SU-DHL-6 (cell line): Measurements from ENCODE around the gene HACD4.

Source experiments
- H2AFZ ChIP-seq: fragments of 200-600 bp; sonication (generic); 2 replicates; pipeline ENCODE4 v1.6.1; 2014; ENCODE audit warnings: low read depth, mild to moderate bottlenecking, moderate library complexity, mixed read lengths, antibody characterized with exemption, low read length; ENCODE audit not compliant: severe bottlenecking
- H3F3A ChIP-seq: fragments of 200-600 bp; shearing (Covaris generic); 2 replicates; pipeline ENCODE4 v1.6.0; 2016; ENCODE audit warnings: antibody characterized with exemption, mild to moderate bottlenecking; ENCODE audit not compliant: insufficient read depth
- H3K27ac ChIP-seq: fragments of 200-600 bp; sonication (generic); 2 replicates; pipeline ENCODE4 v1.5.1; 2016; ENCODE audit warnings: low read depth, mild to moderate bottlenecking, low read length, moderate library complexity, mixed read lengths
- H3K27me3 ChIP-seq: fragments of 200-600 bp; sonication (generic), shearing (Covaris generic); 2 replicates; pipeline ENCODE4 v1.6.0; 2014; ENCODE audit warnings: mild to moderate bottlenecking, low read length
- H3K36me3 ChIP-seq: fragments of 200-600 bp; sonication (generic); 2 replicates; pipeline ENCODE4 v1.6.1; 2014; ENCODE audit warnings: mild to moderate bottlenecking, low read length, mixed read lengths
- H3K4me2 ChIP-seq: fragments of 300-600, 200-600 bp; shearing (Covaris generic), sonication (generic); 2 replicates; pipeline ENCODE4 v1.6.0; 2014; ENCODE audit warnings: low read length, low read depth, mild to moderate bottlenecking; ENCODE audit not compliant: poor library complexity, severe bottlenecking
- H3K4me3 ChIP-seq: fragments of 200-600 bp; sonication (generic); 2 replicates; pipeline ENCODE4 v1.5.1; 2014; ENCODE audit warnings: antibody characterized with exemption, low read length, mild to moderate bottlenecking, mixed read lengths; ENCODE audit not compliant: insufficient read depth, poor library complexity, severe bottlenecking
- H3K79me2 ChIP-seq: fragments of 200-600 bp; sonication (generic); 2 replicates; pipeline ENCODE4 v1.6.1; 2014; ENCODE audit warnings: mild to moderate bottlenecking, low read length, moderate library complexity; ENCODE audit not compliant: insufficient read depth
- H3K9ac ChIP-seq: fragments of 200-600 bp; sonication (generic); 2 replicates; pipeline ENCODE4 v1.7.0; 2014; ENCODE audit warnings: mild to moderate bottlenecking, low read length
- H3K9me2 ChIP-seq: fragments of 200-600 bp; sonication (generic); replicated peaks from 2 replicates; pipeline ENCODE4 v1.6.1; 2014; ENCODE audit warnings: low read length; ENCODE audit not compliant: insufficient read depth
- H3K9me3 ChIP-seq: fragments of 200-600 bp; sonication (generic); 2 replicates; pipeline ENCODE4 v1.6.1; 2014; ENCODE audit warnings: low read length, mixed read lengths; ENCODE audit not compliant: insufficient read depth
- H4K20me1 ChIP-seq: fragments of 200-600 bp; sonication (generic); 2 replicates; pipeline ENCODE4 v1.6.1; 2014; ENCODE audit warnings: low read depth, mild to moderate bottlenecking, antibody characterized with exemption, low read length, moderate library complexity, mixed read lengths
- EZH2phosphoT487 ChIP-seq: fragments of 200-600 bp; sonication (generic), shearing (Covaris generic); conservative IDR thresholded peaks from 2 replicates; pipeline ENCODE4 v1.6.1; 2018; ENCODE audit warnings: mild to moderate bottlenecking, antibody characterized with exemption, low read length, moderate library complexity, mixed read lengths
- TF ChIP-seq, protein P1 (sequence below): fragments of 200-600 bp; sonication (generic); IDR thresholded peaks from one replicate; pipeline ENCODE4 v1.5.1; 2017; ENCODE audit warnings: antibody characterized with exemption, mild to moderate bottlenecking, low read length, moderate library complexity; ENCODE audit not compliant: insufficient read depth, poor library complexity, severe bottlenecking

The HACD4 gene

DNA sequence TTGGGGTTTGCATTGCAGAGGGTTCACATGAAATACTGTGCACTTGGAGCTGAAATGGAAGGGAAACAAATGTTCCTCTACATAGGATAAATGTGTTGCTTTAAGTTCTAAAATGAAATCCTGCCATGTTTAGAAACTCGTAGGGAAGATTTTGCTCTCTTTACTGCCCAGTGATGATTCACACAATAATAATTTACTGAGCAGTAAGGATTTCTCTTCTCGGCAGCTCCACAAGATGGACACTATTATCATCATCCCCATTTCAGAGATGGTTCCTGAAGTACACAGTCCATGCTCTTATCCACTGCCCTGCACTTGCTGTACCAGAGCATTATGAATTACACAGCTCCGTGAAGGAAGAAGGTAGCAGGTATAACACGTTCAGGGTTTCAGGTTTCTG, 4.1 kb downstream of the HACD4 start:
- H3K4me3 ChIP-seq: no peak overlapping the region
- no peaks in the 10 kb centered on the region for H4K20me1 ChIP-seq
- H3K36me3 ChIP-seq: no peaks in the 10 kb centered on the region
- no peak overlapping the region for H3K9ac ChIP-seq
- H3K27me3 ChIP-seq: no peaks in the 10 kb centered on the region
- no peak for TF ChIP-seq EZH2phosphoT487
- TF ChIP-seq, protein P1, sequence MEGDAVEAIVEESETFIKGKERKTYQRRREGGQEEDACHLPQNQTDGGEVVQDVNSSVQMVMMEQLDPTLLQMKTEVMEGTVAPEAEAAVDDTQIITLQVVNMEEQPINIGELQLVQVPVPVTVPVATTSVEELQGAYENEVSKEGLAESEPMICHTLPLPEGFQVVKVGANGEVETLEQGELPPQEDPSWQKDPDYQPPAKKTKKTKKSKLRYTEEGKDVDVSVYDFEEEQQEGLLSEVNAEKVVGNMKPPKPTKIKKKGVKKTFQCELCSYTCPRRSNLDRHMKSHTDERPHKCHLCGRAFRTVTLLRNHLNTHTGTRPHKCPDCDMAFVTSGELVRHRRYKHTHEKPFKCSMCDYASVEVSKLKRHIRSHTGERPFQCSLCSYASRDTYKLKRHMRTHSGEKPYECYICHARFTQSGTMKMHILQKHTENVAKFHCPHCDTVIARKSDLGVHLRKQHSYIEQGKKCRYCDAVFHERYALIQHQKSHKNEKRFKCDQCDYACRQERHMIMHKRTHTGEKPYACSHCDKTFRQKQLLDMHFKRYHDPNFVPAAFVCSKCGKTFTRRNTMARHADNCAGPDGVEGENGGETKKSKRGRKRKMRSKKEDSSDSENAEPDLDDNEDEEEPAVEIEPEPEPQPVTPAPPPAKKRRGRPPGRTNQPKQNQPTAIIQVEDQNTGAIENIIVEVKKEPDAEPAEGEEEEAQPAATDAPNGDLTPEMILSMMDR: no peak
- H3K4me2 ChIP-seq: no peak overlapping the region
- no peaks in the 10 kb centered on the region for H3K9me3 ChIP-seq
- H2AFZ ChIP-seq: no peak overlapping the region
- no peaks in the 10 kb centered on the region for H3F3A ChIP-seq
- H3K27ac ChIP-seq: no peak overlapping the region
- no peaks in the 10 kb centered on the region for H3K79me2 ChIP-seq
- H3K9me2 ChIP-seq: no peaks in the 10 kb centered on the region

DNA sequence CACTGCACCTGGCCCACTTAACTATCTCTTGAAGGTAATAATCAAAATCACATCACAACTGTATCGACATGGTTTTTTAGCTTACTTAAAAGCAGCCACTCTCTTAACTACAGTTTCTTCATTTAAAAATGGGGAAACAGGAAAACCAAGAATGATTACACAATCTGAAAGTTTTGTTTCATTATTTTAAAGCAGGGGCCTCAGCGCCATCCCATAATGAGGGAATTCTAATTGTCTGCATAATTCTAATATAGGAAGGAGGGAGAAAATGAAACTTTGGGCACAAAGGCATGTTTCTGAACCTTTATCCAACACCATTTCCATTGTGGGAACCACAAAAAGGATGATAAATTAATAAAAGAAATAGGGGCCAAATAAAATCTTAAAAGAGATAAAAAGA, 7.6 kb downstream of the HACD4 start:
- Histone ChIP-seq H3K9me3 (no peaks in the 10 kb centered on the region), H3K79me2 (no peaks in the 10 kb centered on the region), H3K4me3 (no peak overlapping the region), H3K9me2 (no peaks in the 10 kb centered on the region), H2AFZ (no peak overlapping the region), H3K27me3 (no peaks in the 10 kb centered on the region), H3K36me3 (no peaks in the 10 kb centered on the region), H3F3A (no peaks in the 10 kb centered on the region), H3K4me2 (no peak overlapping the region), H3K9ac (no peak overlapping the region), H3K27ac (no peak overlapping the region), H4K20me1 (no peaks in the 10 kb centered on the region)
- TF ChIP-seq EZH2phosphoT487: no peak
- TF ChIP-seq, protein P1: no peak

DNA sequence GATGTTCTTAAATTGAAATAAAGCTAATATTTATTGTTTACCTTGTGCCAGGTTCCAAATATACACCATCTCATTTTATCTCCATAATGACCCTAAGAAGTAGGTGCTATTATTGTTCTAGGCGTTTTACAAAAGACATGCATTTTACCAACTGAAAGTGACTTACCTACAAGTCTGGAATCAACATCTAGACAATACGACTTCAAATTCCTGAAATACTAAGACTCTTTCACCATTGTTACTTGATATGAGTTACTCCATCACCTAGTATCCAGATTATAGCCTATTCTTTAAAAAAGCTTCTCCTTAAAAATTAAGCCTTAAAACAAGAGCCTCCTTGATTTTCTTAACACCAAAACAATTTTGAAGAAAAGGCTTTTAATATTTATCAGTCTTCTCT, 13.3 kb downstream of the HACD4 start:
- H3K36me3 ChIP-seq: no peaks in the 10 kb centered on the region

More for the DNA sequence above, 13.3 kb downstream of the HACD4 start:
- no peak overlapping the region for H3K9ac ChIP-seq
- 0 out of 2 replicates have a peak, but pooled peaks cover 3% of the 10 kb centered on the region for H3K9me2 ChIP-seq
- no peaks in the 10 kb centered on the region for H3F3A ChIP-seq
- H3K4me2 ChIP-seq: no peak overlapping the region
- H3K9me3 ChIP-seq: no peaks in the 10 kb centered on the region
- TF ChIP-seq, protein P1: no peak
- TF ChIP-seq EZH2phosphoT487: no peak
- H3K79me2 ChIP-seq: no peaks in the 10 kb centered on the region
- H3K27me3 ChIP-seq: no peaks in the 10 kb centered on the region
- no peak overlapping the region for H2AFZ ChIP-seq
- H3K4me3 ChIP-seq: no peak overlapping the region
- no peaks in the 10 kb centered on the region for H4K20me1 ChIP-seq
- no peak overlapping the region for H3K27ac ChIP-seq
